Renal cortex interstitium (tissue), 11 donors: ENCODE measurements around the gene CRYBB3. TPM values are rescaled to one million over a fixed set of nuclear protein-coding genes. Genes with fewer than 3 reads are reported as not detected.
"Not testable (repeated sequence)": the region's sequence is repeated elsewhere in the genome, so short reads cannot be mapped to it uniquely, and the experiment has no call there.

ENCODE experiments used
- DNase-seq, 11 donors: peaks; one replicate each; pipeline ENCODE4 v3.0.0-alpha.2; 2013; ENCODE audit warnings: low read depth in 9 of 11, low spot score in 4 of 11; ENCODE audit errors: extremely low read depth in 1 of 11
- polyA plus RNA-seq, 3 donors: library from polyadenylated mRNA; unstranded; fragments of 120-200 nt; gene quantifications; one replicate each; pipeline ENCODE4 v1.2.1, GENCODE V29; 2013; ENCODE audit not compliant: insufficient read length in 3 of 3

Gene CRYBB3
- polyA plus RNA-seq, 3 donors: 0.16 to 0.41 (median 0.22) TPM

- DNase-seq: no peak
Measured at GRCh38 chr22:25201557-25202273, 2.1 kb downstream of the CRYBB3 start.

GRCh38 chr22:25202290-25202921 is 2.7 kb downstream of the CRYBB3 start:
- peak in 10 of 11 donors; percentile 38 to 66 (median 48) for DNase-seq

- DNase-seq: no peak
Measured at GRCh38 chr22:25203082-25203481, 3.4 kb downstream of the CRYBB3 start.

- DNase-seq: not testable (repeated sequence)
Measured at GRCh38 chr22:25204547-25204946, 4.9 kb downstream of the CRYBB3 start.

GRCh38 chr22:25205847-25206246 is 6.2 kb downstream of the CRYBB3 start:
- no peak for DNase-seq

- DNase-seq: no peak
Measured at GRCh38 chr22:25206998-25207397, 7.3 kb downstream of the CRYBB3 start.

GRCh38 chr22:25207553-25208157 is 8.0 kb downstream of the CRYBB3 start:
- no peak for DNase-seq

GRCh38 chr22:25208328-25208727 is 8.7 kb downstream of the CRYBB3 start:
- no peak for DNase-seq

- no peak for DNase-seq
Measured at GRCh38 chr22:25208743-25209505, 9.3 kb downstream of the CRYBB3 start.

GRCh38 chr22:25210793-25211192 is 11.1 kb downstream of the CRYBB3 start:
- no peak for DNase-seq

GRCh38 chr22:25212337-25212736 is 12.7 kb downstream of the CRYBB3 start:
- no peak for DNase-seq

- no peak for DNase-seq
Measured at GRCh38 chr22:25213221-25213620, 13.6 kb downstream of the CRYBB3 start.

GRCh38 chr22:25216230-25216629 is 16.6 kb downstream of the CRYBB3 start:
- DNase-seq: no peak

- DNase-seq: no peak
Measured at GRCh38 chr22:25219211-25219689, 19.6 kb downstream of the CRYBB3 start, which contains the start of gene CRYBB2. CRYBB2 (plus strand) TSS chr22:25219639; CDS start chr22:25221430, 1,791 bp downstream.

- DNase-seq: no peak
Measured at GRCh38 chr22:25219948-25220442, 20.3 kb downstream of the CRYBB3 start.

- DNase-seq: no peak
Measured at GRCh38 chr22:25221790-25222189, 22.1 kb downstream of the CRYBB3 start.

- no peak for DNase-seq
Measured at GRCh38 chr22:25223269-25223850, 23.7 kb downstream of the CRYBB3 start.

GRCh38 chr22:25228822-25229221 is 29.2 kb downstream of the CRYBB3 start:
- DNase-seq: no peak

GRCh38 chr22:25230760-25231159 is 31.1 kb downstream of the CRYBB3 start:
- not testable (repeated sequence) for DNase-seq
